IMR-90 (cell line): ENCODE measurements around the gene NUTM2B. TPM values are rescaled to one million over a fixed set of nuclear protein-coding genes. Genes with fewer than 3 reads are reported as not detected.
"Not testable (repeated sequence)": the region's sequence is repeated elsewhere in the genome, so short reads cannot be mapped to it uniquely, and the experiment has no call there.

Source experiments
- ATAC-seq: fragments of 200-7000 bp; cut with Tn5 transposase; 2 replicates; pipeline ENCODE4 v1.9.1; 2020; ENCODE audit warnings: low read depth, mild to moderate bottlenecking, moderate library complexity
- BruUV-seq: library from RNA; stranded (reverse); fragments of 400-500 nt; replicated peaks from 2 replicates; lab custom pipeline; 2021; lab: Mats Ljungman, UMichigan
- CTCF ChIA-PET: fragments of 300-600 bp; formaldehyde crosslinking; extraction: SDS; loops from one replicate; lab custom pipeline; 2021; ENCODE audit warnings: antibody characterized with exemption; lab: Yijun Ruan, JAX
- POLR2A ChIA-PET: fragments of 300-600 bp; sonication (Branson Sonifier 250); formaldehyde crosslinking; loops from one replicate; lab custom pipeline; 2022; ENCODE audit warnings: antibody characterized with exemption; ENCODE audit not compliant: unreplicated experiment; lab: Charles Lee
- DNase-seq: peaks from one replicate; pipeline ENCODE4 v3.0.0; 2013
- H2AFZ ChIP-seq: replicated peaks from 2 replicates; pipeline ENCODE3; 2013; ENCODE audit warnings: low read length, mild to moderate bottlenecking; ENCODE audit not compliant: poor library complexity
- H2AK5ac ChIP-seq: 2 replicates; pipeline ENCODE4 v1.6.1; 2013; ENCODE audit warnings: low read depth, low read length, inconsistent platforms
- H2AK9ac ChIP-seq: replicated peaks from 2 replicates; pipeline ENCODE3; 2013; ENCODE audit warnings: mild to moderate bottlenecking, low read depth, low read length, moderate library complexity; ENCODE audit not compliant: poor library complexity
- H2BK120ac ChIP-seq: 2 replicates; pipeline ENCODE4 v1.6.1; 2013; ENCODE audit warnings: low read depth, low read length, inconsistent platforms
- H2BK15ac ChIP-seq: 3 replicates; pipeline ENCODE4 v1.6.1; 2013; ENCODE audit warnings: low read depth, low read length, inconsistent platforms
- H2BK20ac ChIP-seq: 2 replicates; pipeline ENCODE4 v1.6.1; 2013; ENCODE audit warnings: low read depth, mild to moderate bottlenecking, inconsistent platforms, low read length, moderate library complexity
- H2BK5ac ChIP-seq: 2 replicates; pipeline ENCODE4 v1.6.1; 2013; ENCODE audit warnings: mild to moderate bottlenecking, low read depth, low read length, inconsistent platforms; ENCODE audit not compliant: poor library complexity, severe bottlenecking
- H3K14ac ChIP-seq: replicated peaks from 2 replicates; pipeline ENCODE4 v1.6.1; 2013; ENCODE audit warnings: low read depth, low read length, inconsistent platforms
- H3K18ac ChIP-seq: 2 replicates; pipeline ENCODE4 v1.6.1; 2013; ENCODE audit warnings: low read depth, low read length, control low read depth
- H3K23ac ChIP-seq: 2 replicates; pipeline ENCODE4 v1.6.1; 2013; ENCODE audit warnings: low read depth, low read length, inconsistent platforms
- H3K27ac ChIP-seq: 2 replicates; pipeline ENCODE4 v1.5.1; 2013; ENCODE audit warnings: mild to moderate bottlenecking, control low read depth, low read length; ENCODE audit not compliant: insufficient read depth
- H3K27me3 ChIP-seq: 2 replicates; pipeline ENCODE4 v1.6.1; 2013; ENCODE audit warnings: low read length; ENCODE audit not compliant: control insufficient read depth, insufficient read depth
- H3K36me3 ChIP-seq: 2 replicates; pipeline ENCODE4 v1.6.1; 2013; ENCODE audit warnings: low read length, mixed read lengths; ENCODE audit not compliant: control insufficient read depth, insufficient read depth
- H3K4ac ChIP-seq: 2 replicates; pipeline ENCODE4 v1.6.1; 2013; ENCODE audit warnings: low read depth, low read length, inconsistent platforms
- H3K4me1 ChIP-seq: 2 replicates; pipeline ENCODE4 v1.6.1; 2013; ENCODE audit warnings: low read length, mixed read lengths; ENCODE audit not compliant: control insufficient read depth, insufficient read depth
- H3K4me2 ChIP-seq: 2 replicates; pipeline ENCODE4 v1.6.1; 2013; ENCODE audit warnings: low read depth, mild to moderate bottlenecking, control low read depth, low read length, moderate library complexity
- H3K4me3 ChIP-seq: 2 replicates; pipeline ENCODE4 v1.5.1; 2013; ENCODE audit warnings: low read depth, mild to moderate bottlenecking, control low read depth, low read length, moderate library complexity; ENCODE audit not compliant: insufficient read depth
- H3K56ac ChIP-seq: 2 replicates; pipeline ENCODE4 v1.6.1; 2013; ENCODE audit warnings: low read length, inconsistent platforms; ENCODE audit not compliant: insufficient read depth; ENCODE audit errors: extremely low read depth
- H3K79me1 ChIP-seq, 2 experiments: 2 replicates each; pipeline ENCODE4 v1.6.1; 2013; ENCODE audit warnings: low read length in 2 of 2, inconsistent platforms in 1 of 2, low read depth in 1 of 2
- H3K9ac ChIP-seq: 2 replicates; pipeline ENCODE4 v1.6.1; 2013; ENCODE audit warnings: low read depth, low read length, control low read depth
- H3K9me1 ChIP-seq: 2 replicates; pipeline ENCODE4 v1.6.1; 2013; ENCODE audit warnings: low read length, inconsistent platforms; ENCODE audit not compliant: insufficient read depth
- H3K9me3 ChIP-seq: 2 replicates; pipeline ENCODE4 v1.6.1; 2013; ENCODE audit warnings: low read length; ENCODE audit not compliant: control insufficient read depth, insufficient read depth
- H4K20me1 ChIP-seq: 2 replicates; pipeline ENCODE4 v1.6.1; 2013; ENCODE audit warnings: low read length, inconsistent platforms; ENCODE audit not compliant: insufficient read depth
- H4K5ac ChIP-seq: 2 replicates; pipeline ENCODE4 v1.6.1; 2013; ENCODE audit warnings: mild to moderate bottlenecking, low read depth, low read length, control low read depth
- H4K8ac ChIP-seq, 2 experiments: 2 replicates each; pipeline ENCODE4 v1.6.1; 2013; ENCODE audit warnings: low read depth in 2 of 2, low read length in 2 of 2, control low read depth in 1 of 2, inconsistent platforms in 1 of 2
- H4K91ac ChIP-seq: 2 replicates; pipeline ENCODE4 v1.6.1; 2013; ENCODE audit warnings: low read depth, low read length, inconsistent platforms; ENCODE audit not compliant: insufficient read depth
- WGBS, 2 experiments: methylation state at CpG; one replicate each; pipeline versions ENCODE4 v1.1.5 to v1.1.7; 2013; ENCODE audit warnings: missing lambda C conversion rate in 2 of 2; ENCODE audit not compliant: insufficient read length in 1 of 2; ENCODE audit errors: extremely low coverage in 2 of 2; 5-methylcytosine and 5-hydroxymethylcytosine counted together
- dilution Hi-C: fragments of 300-500 bp; cut with HindIII; formaldehyde crosslinking; loops from one replicate; pipeline ENCODE4 v1.14.3; 2018; ENCODE audit warnings: low sequenced_read_pairs; ENCODE audit not compliant: unreplicated experiment
- in situ Hi-C: fragments of 300-500 bp; cut with MboI; formaldehyde crosslinking; loops from 3 replicates; pipeline ENCODE4 v1.14.3; 2019; ENCODE audit warnings: low sequenced_read_pairs, inconsistent platforms, mixed read lengths
- intact Hi-C: fragments of 100-400 bp; cut with micrococcal nuclease; formaldehyde crosslinking; loops from 2 replicates; pipeline ENCODE4 v1.10.0; 2022
- polyA plus RNA-seq, 3 experiments: library from polyadenylated mRNA; depleted of rRNA; stranded (reverse); fragments of >200 nt; gene quantifications; 2 replicates each; pipeline ENCODE4 v1.2.3, GENCODE V29; 2012; ENCODE audit warnings: low replicate concordance in 1 of 3
- total RNA-seq: library from RNA; depleted of rRNA; stranded (reverse); fragments of >200 nt; gene quantifications from 2 replicates; pipeline ENCODE4 v1.2.3, GENCODE V29; 2012

The NUTM2B gene
- total and polyA plus RNA-seq, 2 of the 4 experiments (the other 2 are of a cell fraction): 0.18 to 0.29 TPM

DNA sequence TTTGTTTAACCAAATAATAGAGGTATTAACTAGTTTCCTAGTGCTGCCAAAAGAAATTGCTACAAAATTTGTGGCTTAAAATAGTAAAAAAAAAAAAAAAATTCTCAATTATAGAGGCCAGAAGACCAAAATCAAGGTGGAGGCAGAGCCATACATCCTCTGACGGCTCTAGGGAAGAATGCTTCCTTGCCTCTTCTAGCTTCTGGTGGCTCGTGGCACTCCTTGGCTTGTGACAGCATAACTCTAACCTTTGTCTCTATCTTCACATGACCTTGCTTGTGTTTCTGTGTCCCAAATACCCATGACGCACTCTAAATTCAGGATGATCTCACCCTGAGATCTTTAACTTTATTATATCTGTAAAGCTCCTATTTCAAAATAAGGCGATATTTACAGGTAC lies 38.3 kb upstream of the NUTM2B start:
- DNase-seq, H3K4me3 ChIP-seq, CTCF ChIA-PET, H3K4ac ChIP-seq, H3K4me2 ChIP-seq, H2AK5ac ChIP-seq, H3K14ac ChIP-seq, H4K8ac ChIP-seq, H4K91ac ChIP-seq, H2AK9ac ChIP-seq, H2AFZ ChIP-seq, BruUV-seq, in situ Hi-C loops, intact Hi-C loops, dilution Hi-C loops, H3K9me3 ChIP-seq, H3K9ac ChIP-seq, H3K27me3 ChIP-seq, H2BK15ac ChIP-seq, H3K27ac ChIP-seq, H3K4me1 ChIP-seq, H3K9me1 ChIP-seq, H3K79me1 ChIP-seq, H2BK120ac ChIP-seq, H3K56ac ChIP-seq, H2BK20ac ChIP-seq, H4K5ac ChIP-seq, H2BK5ac ChIP-seq, ATAC-seq, POLR2A ChIA-PET, H3K36me3 ChIP-seq, H3K23ac ChIP-seq, H3K18ac ChIP-seq, H4K20me1 ChIP-seq: not testable (repeated sequence)
- WGBS, 2 experiments: 80% methylated on average over 1 of the region's 4 CpGs; no CpG with 5 or more reads in 1 of the 2 experiments

DNA sequence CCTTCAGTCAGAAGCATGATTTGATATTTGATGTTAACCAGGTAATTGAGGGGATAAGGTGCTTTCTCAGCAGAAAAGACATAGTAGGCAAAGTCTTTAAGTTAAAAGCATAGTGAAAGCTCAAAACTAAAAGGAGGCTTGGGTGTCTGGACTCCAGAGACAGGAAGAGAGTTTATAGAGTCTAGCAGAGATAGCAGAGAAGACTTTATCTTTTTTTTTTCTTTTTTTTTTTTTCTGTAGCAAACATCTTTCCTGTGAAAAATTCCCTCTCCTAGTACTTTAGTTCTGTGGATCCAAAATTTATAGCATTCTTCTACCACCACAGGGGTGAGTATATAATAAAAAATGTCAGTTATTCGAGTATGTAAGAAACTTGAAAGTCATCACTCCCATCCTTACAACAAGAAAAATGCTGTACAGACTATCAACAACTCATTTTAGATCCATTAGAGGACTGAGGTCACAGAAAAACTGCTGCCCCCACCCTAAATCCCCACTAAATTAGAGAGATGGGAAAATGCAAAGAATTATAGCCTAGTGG lies 33.7 kb upstream of the NUTM2B start:
- H2BK15ac ChIP-seq, H2BK120ac ChIP-seq, H4K91ac ChIP-seq, H3K36me3 ChIP-seq, H3K9ac ChIP-seq, H3K4me2 ChIP-seq, POLR2A ChIA-PET, H3K79me1 ChIP-seq, H2AK5ac ChIP-seq, H3K14ac ChIP-seq, H4K8ac ChIP-seq, BruUV-seq, H2BK20ac ChIP-seq, H2AFZ ChIP-seq, H2AK9ac ChIP-seq, dilution Hi-C loops, H3K9me1 ChIP-seq, H3K27me3 ChIP-seq, in situ Hi-C loops, intact Hi-C loops, H3K4me3 ChIP-seq, H3K27ac ChIP-seq, H3K4ac ChIP-seq, H3K56ac ChIP-seq, H3K23ac ChIP-seq, H3K18ac ChIP-seq, H3K4me1 ChIP-seq, H4K20me1 ChIP-seq, H3K9me3 ChIP-seq, H2BK5ac ChIP-seq, H4K5ac ChIP-seq: not testable (repeated sequence)
- CTCF ChIA-PET: interaction anchor here (0.7 kb wide), 1 partner anchor 775 kb away, joined by 3 read pairs; no protein-coding TSS in a partner anchor
- ATAC-seq: peak; percentile 93
- WGBS, 2 experiments: no CpG with 5 or more reads among the region's 1 CpG
- peak; percentile 1 for DNase-seq
